ENCODE data around the gene NRBP1.

NRBP1 gene

GRCh38 chr2:27428213-27428977 lies at the start of gene NRBP1:
Gene NRBP1 (plus strand): TSS chr2:27428631. CDS start chr2:27433274, 4,643 bp downstream.
- peak; percentile 79 for DNase-seq

- DNase-seq, result no peak
Measured at GRCh38 chr2:27378809-27379290, 49.6 kb upstream of the NRBP1 start.

- DNase-seq, result no peak
Measured at GRCh38 chr2:27379383-27379835, 49.0 kb upstream of the NRBP1 start.

GRCh38 chr2:27379836-27380625 lies 48.4 kb upstream of the NRBP1 start:
- peak; percentile 33 for DNase-seq

DNA sequence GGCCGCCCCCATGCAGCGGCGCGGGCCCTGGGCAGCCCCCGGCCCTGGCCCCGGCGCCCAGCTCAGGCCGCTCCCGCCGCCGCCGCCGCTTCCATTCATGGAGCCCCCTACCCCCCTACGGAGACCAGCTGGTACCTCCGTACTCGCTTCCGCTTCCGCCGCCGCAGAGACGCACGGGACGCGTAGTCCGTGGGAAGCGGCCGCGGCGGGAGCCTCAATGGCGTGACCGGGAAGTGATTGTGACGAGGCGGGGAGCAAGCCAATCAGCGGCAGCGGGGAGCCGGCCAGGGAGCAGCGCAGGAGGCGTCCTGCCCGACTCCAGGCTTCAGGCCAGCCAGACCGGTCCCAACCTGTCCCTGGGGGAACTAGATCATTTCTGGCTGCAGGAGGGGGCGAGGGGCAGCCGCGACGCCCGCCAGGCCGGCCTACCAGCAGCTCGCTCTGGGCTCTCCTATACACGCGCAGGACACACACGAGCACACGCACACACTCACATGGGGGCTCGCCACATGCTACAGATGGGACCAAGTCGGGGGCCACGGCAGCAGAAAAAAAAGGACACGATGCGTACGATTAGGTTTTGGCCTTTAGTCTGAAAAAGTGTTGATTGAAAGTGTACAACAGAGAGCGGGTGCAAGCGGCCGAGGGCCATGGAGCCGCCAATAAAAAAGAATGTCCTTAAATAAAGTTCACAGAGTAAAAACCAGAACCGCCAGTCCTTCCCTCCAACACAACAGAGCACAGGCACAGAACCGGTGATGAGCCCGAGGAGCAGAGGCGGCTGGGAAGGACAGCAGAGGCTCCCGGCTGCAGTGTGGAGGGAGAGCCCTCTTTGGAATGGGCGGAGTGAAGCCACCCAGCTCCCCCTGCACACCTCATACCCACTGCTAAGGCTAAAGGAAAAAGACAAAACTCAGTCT lies 47.5 kb upstream of the NRBP1 start, which contains the start of gene ZNF513:
Gene ZNF513, minus strand, starts transcription at position 109 of the 920 bp plus-strand sequence. CDS start 208 bp downstream, outside the sequence.
- DNase-seq, result peak; percentile 94

GRCh38 chr2:27381577-27382181 lies 46.8 kb upstream of the NRBP1 start:
- DNase-seq, result no peak

GRCh38 chr2:27390822-27391679 lies 37.4 kb upstream of the NRBP1 start:
- no peak for DNase-seq

- DNase-seq, result no peak
Measured at GRCh38 chr2:27393225-27393624, 35.2 kb upstream of the NRBP1 start.

- no peak for DNase-seq
Measured at GRCh38 chr2:27398962-27399361, 29.5 kb upstream of the NRBP1 start.

- DNase-seq, result no peak
Measured at GRCh38 chr2:27400348-27401135, 27.9 kb upstream of the NRBP1 start.

DNA sequence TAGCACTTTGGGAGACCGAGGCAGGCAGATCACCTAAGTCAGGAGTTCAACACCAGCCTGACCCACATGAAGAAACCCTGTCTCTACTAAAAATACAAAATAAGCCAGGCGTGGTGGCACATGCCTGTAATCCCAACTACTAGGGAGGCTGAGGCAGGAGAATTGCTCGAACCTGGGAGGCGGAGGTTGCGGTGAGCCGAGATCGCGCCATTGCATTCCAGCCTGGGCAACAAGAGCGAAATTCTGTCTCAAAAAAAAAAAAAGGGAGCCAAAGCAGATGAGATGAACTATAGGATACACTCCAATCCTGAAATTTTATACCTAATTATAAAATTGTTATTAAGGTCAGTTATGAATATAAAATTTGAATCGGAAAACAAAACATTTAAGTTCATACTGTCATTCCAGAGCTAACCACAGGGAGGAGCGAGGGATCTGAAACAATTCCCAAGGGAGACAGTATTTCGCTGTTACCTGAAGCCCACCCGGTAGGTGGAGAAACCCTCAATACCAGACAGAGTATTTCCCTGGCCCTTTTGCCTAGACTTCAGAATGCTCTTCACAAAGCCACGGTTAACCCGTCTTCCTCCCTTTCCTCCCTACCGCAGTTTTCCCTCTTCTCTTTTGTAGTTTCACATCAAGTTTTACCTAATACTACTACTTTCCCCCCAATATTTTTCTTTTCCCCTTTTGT lies 20.5 kb upstream of the NRBP1 start:
- peak; percentile 37 for DNase-seq

DNA sequence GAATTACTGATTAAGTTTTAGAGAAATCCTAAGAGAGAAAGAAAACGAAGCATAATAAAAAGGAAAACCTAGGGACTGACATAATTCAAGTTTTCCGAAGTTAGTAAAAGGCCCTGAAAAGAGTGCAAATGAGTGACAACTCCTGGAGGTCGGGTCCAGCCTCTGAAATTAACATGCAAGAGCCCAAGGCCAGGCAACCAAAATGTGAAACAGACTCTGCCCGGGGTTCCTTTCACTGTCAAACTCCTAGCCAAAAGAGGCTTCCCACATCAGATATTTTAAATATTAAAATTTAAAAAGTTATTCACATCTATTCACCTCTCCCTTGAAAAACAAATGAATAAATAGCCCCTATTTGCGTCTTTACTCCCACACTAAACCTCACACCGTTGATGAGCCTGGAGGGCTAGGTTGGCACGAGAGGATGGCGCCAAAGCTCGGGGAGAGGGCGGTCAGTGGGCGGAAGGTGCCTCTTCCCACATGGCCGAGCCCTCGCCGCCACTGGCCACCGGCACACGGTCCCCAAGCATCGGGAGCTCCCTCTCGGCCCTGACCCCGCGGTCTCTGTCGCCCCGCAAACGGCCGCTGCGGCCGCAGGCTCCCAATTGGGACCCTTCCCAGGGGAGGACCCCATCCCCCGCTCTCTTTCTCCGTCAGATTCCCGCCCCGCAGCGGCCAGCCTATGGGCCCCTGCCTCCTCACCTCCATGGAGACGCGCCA lies 19.7 kb upstream of the NRBP1 start:
- no peak for DNase-seq

DNA sequence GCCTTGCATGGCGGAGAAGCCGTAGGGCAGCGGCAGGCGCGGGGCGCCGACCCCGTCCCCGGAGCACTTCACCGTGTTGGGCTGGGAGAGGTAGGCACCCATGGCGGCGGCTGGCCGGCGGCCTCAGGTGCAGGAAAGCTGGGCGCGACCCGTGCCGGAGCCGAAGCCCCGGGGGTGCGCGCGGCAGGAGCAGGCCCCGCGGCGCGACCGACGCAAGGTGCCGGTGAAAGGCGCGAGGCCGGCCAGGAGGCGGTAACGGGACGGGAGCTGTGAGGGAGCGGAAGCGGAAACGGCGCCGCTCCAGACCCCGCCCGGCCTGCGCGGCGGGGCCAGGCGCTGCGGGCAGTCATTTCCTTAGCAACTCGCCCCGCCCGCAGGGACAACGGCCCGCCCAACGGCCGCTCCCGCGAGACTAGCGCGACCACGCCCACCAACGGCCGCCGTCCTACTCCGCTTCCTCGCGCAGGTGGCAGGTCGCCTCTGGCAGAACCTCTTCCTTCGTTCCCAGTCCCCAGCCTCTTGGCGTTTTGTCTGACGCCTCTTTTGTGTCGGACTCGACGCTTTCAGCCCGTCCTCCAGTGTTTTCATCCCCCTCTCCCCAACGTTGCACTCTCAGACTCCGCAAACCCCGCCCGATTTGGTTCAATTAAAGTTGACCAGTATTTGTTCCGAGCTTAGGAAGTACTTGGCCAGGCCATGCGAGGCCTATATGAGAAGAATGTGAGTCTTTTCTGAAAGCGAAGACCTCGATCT lies 18.9 kb upstream of the NRBP1 start, which contains the start of gene PPM1G:
Gene PPM1G, minus strand, starts transcription at position 271 of the 753 bp plus-strand sequence. Its CDS starts 169 bp downstream, at position 102.
- peak; percentile 94 for DNase-seq

DNA sequence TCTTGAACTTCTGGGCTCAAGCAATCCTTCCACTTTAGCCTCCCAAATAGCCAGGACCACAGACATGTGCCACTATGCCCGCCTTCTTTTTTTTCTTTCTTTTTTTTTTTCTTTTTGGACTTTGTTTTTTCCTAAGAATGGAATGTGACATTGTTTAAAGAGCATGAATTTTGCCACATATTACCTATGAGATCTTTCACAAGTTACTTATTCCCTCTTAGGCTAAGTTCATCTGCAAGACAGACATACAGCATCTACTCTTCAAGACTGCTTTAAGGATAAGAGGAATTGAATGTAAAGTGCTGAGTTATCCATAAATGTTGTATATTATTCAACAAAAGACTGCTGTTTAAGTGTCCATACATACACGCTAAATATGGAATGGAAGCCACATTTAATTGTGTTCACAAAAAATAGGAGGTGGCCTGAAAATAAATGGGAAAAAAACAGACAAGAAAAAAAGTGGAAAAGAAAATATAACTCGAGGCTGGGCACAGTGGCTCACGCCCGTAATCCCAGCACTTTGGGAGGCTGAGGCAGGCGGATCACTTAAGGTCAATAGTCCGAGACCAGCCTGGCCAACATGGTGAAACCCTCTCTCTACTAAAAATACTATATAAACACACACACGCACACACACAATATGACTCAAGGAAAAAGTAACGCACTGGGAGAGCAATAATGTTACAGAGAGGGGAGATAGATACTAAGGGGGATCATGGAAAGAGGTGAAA lies 15.8 kb upstream of the NRBP1 start:
- DNase-seq, result no peak

DNA sequence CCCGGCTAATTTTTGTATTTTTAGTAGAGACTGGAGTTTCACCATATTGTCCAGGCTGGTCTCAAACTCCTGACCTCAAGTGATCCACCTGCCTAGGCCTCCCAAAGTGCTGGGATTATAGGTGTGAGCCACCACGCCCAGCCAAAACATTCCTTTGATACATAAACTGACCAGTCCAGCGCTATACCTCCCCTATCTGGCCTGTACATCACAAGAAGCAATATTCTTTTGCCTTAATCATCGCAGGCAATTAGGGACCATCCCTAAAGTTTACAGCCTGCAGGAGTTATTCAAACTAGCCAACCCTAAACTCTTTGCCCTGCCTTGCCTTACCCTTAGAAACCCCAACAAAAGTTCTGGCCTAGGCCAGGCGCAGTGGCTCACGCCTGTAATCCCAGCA lies 12.3 kb upstream of the NRBP1 start:
- DNase-seq, result no peak

GRCh38 chr2:27420996-27421395 lies 7.4 kb upstream of the NRBP1 start:
- no peak for DNase-seq

DNA sequence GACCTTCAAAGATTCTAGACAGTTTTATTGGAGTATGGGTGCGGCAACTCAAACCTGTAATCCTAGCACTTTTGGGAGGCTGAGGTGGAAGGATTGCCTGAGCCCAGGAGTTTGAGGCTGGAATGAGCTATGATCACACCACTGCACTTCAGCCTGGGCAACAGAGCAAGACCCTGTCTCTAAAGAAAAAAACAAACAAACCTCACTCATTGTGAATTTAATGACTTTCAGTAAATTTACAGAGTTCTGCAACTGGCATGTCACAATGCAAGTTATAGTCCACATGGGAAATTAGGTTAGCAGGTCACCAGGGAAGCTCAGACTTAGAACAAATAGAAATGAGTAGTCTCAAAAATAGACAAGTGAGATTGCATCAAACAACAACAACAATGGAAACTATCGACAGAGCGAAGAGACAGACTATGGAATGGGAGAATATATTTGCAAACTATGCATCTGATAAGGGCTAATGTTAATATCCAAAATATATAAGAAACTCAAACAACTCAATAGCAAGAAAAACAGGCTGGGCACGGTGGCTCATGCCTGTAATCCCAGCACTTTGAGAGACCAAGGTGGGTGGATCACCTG lies 6.7 kb upstream of the NRBP1 start:
- no peak for DNase-seq

Data from NCI-H2029 (cell line).